SK-N-SH treated with all-trans-retinoic acid at 6 μM for 48 hours (cell line): ENCODE results near the gene ARHGAP12.

Source experiments
- ATAC-seq: fragments of 200-7000 bp; cut with Tn5 transposase; 3 replicates; pipeline ENCODE4 v1.9.1; 2020; ENCODE audit warnings: mild to moderate bottlenecking, moderate library complexity
- CSDC2 ChIP-seq: fragments of 250-450 bp; sonication (Bioruptor Pico); IDR thresholded peaks from 2 replicates; pipeline ENCODE4 v1.5.0; 2020; ENCODE audit warnings: mild to moderate bottlenecking, moderate library complexity
- ESRRG ChIP-seq: fragments of 250-450 bp; sonication (Bioruptor Pico); IDR thresholded peaks from 2 replicates; pipeline ENCODE4 v1.6.1; 2021; ENCODE audit warnings: mild to moderate bottlenecking
- GLIS3 ChIP-seq: fragments of 250-450 bp; sonication (Bioruptor Pico); IDR thresholded peaks from 2 replicates; pipeline ENCODE4 v1.5.0; 2020; ENCODE audit warnings: mild to moderate bottlenecking, moderate library complexity
- OSR1 ChIP-seq: fragments of 250-450 bp; sonication (Bioruptor Pico); IDR thresholded peaks from 2 replicates; pipeline ENCODE4 v1.8.0; 2022; ENCODE audit warnings: moderate library complexity, mild to moderate bottlenecking, inconsistent platforms
- PPARA ChIP-seq: fragments of 250-450 bp; sonication (Bioruptor Pico); IDR thresholded peaks from 2 replicates; pipeline ENCODE4 v1.5.0; 2020; ENCODE audit warnings: mild to moderate bottlenecking, borderline replicate concordance
- RARB ChIP-seq: fragments of 250-450 bp; sonication (Bioruptor Pico); IDR thresholded peaks from 2 replicates; pipeline ENCODE4 v1.8.0; 2021; ENCODE audit warnings: mild to moderate bottlenecking, moderate library complexity
- SNAI2 ChIP-seq: fragments of 250-450 bp; sonication (Bioruptor Pico); IDR thresholded peaks from 2 replicates; pipeline ENCODE4 v1.5.0; 2020; ENCODE audit warnings: mild to moderate bottlenecking, moderate library complexity
- TCF4 ChIP-seq: fragments of 250-450 bp; sonication (Bioruptor Pico); IDR thresholded peaks from 2 replicates; pipeline ENCODE4 v1.8.0; 2021; ENCODE audit warnings: mild to moderate bottlenecking, moderate library complexity, borderline replicate concordance
- TOX ChIP-seq: fragments of 250-450 bp; sonication (Bioruptor Pico); IDR thresholded peaks from 2 replicates; pipeline ENCODE4 v1.8.0; 2021; ENCODE audit warnings: mild to moderate bottlenecking, moderate library complexity, borderline replicate concordance
- ZC3H10 ChIP-seq: fragments of 250-450 bp; sonication (Bioruptor Pico); IDR thresholded peaks from 2 replicates; pipeline ENCODE4 v1.5.1; 2021; ENCODE audit warnings: mild to moderate bottlenecking, moderate library complexity
- ZFP3 ChIP-seq: fragments of 250-450 bp; sonication (Bioruptor Pico); IDR thresholded peaks from 2 replicates; pipeline ENCODE4 v1.5.0; 2020; ENCODE audit warnings: mild to moderate bottlenecking, moderate library complexity
- ZFP30 ChIP-seq: fragments of 450-650 bp; formaldehyde crosslinking; IDR thresholded peaks from 2 replicates; pipeline ENCODE4 v1.5.0; 2022; ENCODE audit warnings: mild to moderate bottlenecking, moderate library complexity
- ZNF565 ChIP-seq: fragments of 450-650 bp; formaldehyde crosslinking; conservative IDR thresholded peaks from 2 replicates; pipeline ENCODE4 v1.5.0; 2020; ENCODE audit warnings: low read depth, mild to moderate bottlenecking, moderate library complexity
- ZNF70 ChIP-seq: fragments of 450-650 bp; formaldehyde crosslinking; IDR thresholded peaks from 2 replicates; pipeline ENCODE4 v1.5.0; 2020; ENCODE audit warnings: mild to moderate bottlenecking, moderate library complexity
- ZNF8 ChIP-seq: fragments of 450-650 bp; formaldehyde crosslinking; IDR thresholded peaks from 2 replicates; pipeline ENCODE4 v1.5.0; 2020; ENCODE audit warnings: mild to moderate bottlenecking, moderate library complexity
- TF ChIP-seq, protein P1 (sequence below): fragments of 250-450 bp; sonication (Bioruptor Pico); IDR thresholded peaks from 2 replicates; pipeline ENCODE4 v1.8.0; 2021; ENCODE audit warnings: low read depth, mild to moderate bottlenecking, moderate library complexity, borderline replicate concordance
- TF ChIP-seq, protein P2 (sequence below): fragments of 250-450 bp; sonication (Bioruptor Pico); IDR thresholded peaks from 2 replicates; pipeline ENCODE4 v1.5.0; 2020; ENCODE audit warnings: mild to moderate bottlenecking, moderate library complexity
- TF ChIP-seq, protein P3 (sequence below): fragments of 250-450 bp; sonication (Bioruptor Pico); IDR thresholded peaks from 2 replicates; pipeline ENCODE4 v1.5.1; 2021; ENCODE audit warnings: mild to moderate bottlenecking, moderate library complexity
- TF ChIP-seq, protein P4 (sequence below): fragments of 250-450 bp; sonication (Bioruptor Pico); IDR thresholded peaks from 2 replicates; pipeline ENCODE4 v1.8.0; 2020; ENCODE audit warnings: mild to moderate bottlenecking, moderate library complexity, borderline replicate concordance
- TF ChIP-seq, protein P5 (sequence below): fragments of 250-450 bp; sonication (Bioruptor Pico); IDR thresholded peaks from 2 replicates; pipeline ENCODE4 v1.5.1; 2020; ENCODE audit warnings: low read depth, mild to moderate bottlenecking, moderate library complexity

ARHGAP12 gene

DNA sequence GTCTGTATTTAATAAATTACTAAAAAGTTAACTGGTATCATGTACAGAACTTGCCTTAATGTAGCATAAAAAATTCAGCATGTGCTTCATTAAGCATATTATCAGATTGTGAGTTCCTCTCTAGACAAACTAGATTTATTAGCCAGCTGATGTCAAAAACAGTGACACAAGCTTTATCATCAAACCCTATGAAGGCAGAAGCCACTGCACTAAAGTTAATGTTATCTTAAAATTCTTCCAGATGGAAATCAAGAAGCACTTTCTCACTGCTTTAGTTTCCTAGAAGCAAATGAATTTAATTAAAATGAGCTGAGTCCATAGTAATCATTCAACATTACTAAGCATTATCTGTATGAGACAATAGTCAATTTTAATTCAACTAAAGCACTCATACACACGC is 96.4 kb downstream of the ARHGAP12 start (continued):
- TF ChIP-seq TOX (CRISPR knock-in tag), result no peak
- TF ChIP-seq GLIS3 (CRISPR knock-in tag), result no peak
- no peak for TF ChIP-seq CSDC2 (CRISPR knock-in tag)
- TF ChIP-seq, protein P1, sequence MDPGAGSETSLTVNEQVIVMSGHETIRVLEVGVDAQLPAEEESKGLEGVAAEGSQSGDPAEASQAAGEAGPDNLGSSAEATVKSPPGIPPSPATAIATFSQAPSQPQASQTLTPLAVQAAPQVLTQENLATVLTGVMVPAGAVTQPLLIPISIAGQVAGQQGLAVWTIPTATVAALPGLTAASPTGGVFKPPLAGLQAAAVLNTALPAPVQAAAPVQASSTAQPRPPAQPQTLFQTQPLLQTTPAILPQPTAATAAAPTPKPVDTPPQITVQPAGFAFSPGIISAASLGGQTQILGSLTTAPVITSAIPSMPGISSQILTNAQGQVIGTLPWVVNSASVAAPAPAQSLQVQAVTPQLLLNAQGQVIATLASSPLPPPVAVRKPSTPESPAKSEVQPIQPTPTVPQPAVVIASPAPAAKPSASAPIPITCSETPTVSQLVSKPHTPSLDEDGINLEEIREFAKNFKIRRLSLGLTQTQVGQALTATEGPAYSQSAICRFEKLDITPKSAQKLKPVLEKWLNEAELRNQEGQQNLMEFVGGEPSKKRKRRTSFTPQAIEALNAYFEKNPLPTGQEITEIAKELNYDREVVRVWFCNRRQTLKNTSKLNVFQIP (CRISPR knock-in tag), result no peak
- TF ChIP-seq, protein P2, sequence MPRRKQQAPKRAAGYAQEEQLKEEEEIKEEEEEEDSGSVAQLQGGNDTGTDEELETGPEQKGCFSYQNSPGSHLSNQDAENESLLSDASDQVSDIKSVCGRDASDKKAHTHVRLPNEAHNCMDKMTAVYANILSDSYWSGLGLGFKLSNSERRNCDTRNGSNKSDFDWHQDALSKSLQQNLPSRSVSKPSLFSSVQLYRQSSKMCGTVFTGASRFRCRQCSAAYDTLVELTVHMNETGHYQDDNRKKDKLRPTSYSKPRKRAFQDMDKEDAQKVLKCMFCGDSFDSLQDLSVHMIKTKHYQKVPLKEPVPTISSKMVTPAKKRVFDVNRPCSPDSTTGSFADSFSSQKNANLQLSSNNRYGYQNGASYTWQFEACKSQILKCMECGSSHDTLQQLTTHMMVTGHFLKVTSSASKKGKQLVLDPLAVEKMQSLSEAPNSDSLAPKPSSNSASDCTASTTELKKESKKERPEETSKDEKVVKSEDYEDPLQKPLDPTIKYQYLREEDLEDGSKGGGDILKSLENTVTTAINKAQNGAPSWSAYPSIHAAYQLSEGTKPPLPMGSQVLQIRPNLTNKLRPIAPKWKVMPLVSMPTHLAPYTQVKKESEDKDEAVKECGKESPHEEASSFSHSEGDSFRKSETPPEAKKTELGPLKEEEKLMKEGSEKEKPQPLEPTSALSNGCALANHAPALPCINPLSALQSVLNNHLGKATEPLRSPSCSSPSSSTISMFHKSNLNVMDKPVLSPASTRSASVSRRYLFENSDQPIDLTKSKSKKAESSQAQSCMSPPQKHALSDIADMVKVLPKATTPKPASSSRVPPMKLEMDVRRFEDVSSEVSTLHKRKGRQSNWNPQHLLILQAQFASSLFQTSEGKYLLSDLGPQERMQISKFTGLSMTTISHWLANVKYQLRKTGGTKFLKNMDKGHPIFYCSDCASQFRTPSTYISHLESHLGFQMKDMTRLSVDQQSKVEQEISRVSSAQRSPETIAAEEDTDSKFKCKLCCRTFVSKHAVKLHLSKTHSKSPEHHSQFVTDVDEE, result peak; percentile 93
- no peak for TF ChIP-seq ZNF70 (CRISPR knock-in tag)
- no peak for TF ChIP-seq ZNF565 (CRISPR knock-in tag)
- TF ChIP-seq, protein P3, sequence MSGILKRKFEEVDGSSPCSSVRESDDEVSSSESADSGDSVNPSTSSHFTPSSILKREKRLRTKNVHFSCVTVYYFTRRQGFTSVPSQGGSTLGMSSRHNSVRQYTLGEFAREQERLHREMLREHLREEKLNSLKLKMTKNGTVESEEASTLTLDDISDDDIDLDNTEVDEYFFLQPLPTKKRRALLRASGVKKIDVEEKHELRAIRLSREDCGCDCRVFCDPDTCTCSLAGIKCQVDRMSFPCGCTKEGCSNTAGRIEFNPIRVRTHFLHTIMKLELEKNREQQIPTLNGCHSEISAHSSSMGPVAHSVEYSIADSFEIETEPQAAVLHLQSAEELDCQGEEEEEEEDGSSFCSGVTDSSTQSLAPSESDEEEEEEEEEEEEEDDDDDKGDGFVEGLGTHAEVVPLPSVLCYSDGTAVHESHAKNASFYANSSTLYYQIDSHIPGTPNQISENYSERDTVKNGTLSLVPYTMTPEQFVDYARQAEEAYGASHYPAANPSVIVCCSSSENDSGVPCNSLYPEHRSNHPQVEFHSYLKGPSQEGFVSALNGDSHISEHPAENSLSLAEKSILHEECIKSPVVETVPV, result no peak
- no peak for TF ChIP-seq OSR1 (CRISPR knock-in tag)

DNA sequence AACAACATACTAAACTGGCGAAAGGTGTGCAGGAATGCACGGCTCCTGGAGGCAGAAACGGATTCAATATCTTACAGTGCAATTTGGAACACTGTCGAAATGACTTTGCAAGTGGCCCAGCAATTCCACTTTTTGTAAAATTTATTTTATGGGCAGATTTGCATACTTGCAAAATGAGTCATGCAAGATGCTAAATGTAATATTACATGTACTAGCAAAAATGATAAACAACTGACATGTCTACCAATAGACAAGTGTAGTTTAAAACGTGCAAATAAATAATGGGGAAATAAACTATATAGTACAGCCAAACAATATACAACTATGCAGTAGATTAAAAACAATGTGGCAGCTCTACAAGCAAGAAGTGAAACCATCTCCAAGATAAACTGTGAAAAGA is 97.7 kb downstream of the ARHGAP12 start:
- TF ChIP-seq ESRRG (CRISPR knock-in tag), result no peak
- no peak for TF ChIP-seq ZFP3 (CRISPR knock-in tag)
- TF ChIP-seq, protein P1 (CRISPR knock-in tag), result no peak
- TF ChIP-seq SNAI2 (CRISPR knock-in tag), result no peak
- TF ChIP-seq ZNF565 (CRISPR knock-in tag), result no peak
- no peak for TF ChIP-seq OSR1 (CRISPR knock-in tag)
- TF ChIP-seq, protein P4, sequence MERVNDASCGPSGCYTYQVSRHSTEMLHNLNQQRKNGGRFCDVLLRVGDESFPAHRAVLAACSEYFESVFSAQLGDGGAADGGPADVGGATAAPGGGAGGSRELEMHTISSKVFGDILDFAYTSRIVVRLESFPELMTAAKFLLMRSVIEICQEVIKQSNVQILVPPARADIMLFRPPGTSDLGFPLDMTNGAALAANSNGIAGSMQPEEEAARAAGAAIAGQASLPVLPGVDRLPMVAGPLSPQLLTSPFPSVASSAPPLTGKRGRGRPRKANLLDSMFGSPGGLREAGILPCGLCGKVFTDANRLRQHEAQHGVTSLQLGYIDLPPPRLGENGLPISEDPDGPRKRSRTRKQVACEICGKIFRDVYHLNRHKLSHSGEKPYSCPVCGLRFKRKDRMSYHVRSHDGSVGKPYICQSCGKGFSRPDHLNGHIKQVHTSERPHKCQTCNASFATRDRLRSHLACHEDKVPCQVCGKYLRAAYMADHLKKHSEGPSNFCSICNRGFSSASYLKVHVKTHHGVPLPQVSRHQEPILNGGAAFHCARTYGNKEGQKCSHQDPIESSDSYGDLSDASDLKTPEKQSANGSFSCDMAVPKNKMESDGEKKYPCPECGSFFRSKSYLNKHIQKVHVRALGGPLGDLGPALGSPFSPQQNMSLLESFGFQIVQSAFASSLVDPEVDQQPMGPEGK (CRISPR knock-in tag), result no peak
- TF ChIP-seq, protein P2, result no peak
- TF ChIP-seq TOX (CRISPR knock-in tag), result no peak
- no peak for TF ChIP-seq RARB (CRISPR knock-in tag)
- TF ChIP-seq, protein P5, sequence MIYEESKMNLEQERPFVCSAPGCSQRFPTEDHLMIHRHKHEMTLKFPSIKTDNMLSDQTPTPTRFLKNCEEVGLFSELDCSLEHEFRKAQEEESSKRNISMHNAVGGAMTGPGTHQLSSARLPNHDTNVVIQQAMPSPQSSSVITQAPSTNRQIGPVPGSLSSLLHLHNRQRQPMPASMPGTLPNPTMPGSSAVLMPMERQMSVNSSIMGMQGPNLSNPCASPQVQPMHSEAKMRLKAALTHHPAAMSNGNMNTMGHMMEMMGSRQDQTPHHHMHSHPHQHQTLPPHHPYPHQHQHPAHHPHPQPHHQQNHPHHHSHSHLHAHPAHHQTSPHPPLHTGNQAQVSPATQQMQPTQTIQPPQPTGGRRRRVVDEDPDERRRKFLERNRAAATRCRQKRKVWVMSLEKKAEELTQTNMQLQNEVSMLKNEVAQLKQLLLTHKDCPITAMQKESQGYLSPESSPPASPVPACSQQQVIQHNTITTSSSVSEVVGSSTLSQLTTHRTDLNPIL, result no peak
- TF ChIP-seq ZNF8, result no peak
- TF ChIP-seq PPARA (CRISPR knock-in tag), result no peak
- TF ChIP-seq ZFP30, result no peak
- no peak for TF ChIP-seq TCF4 (CRISPR knock-in tag)
- TF ChIP-seq ZC3H10 (CRISPR knock-in tag), result no peak
- TF ChIP-seq, all 23 proteins: peak for 0
- no peak; the same call in 1 of the 3 replicates for ATAC-seq
